Measurements from ENCODE around the gene CYP1A1.

- no peak for TF ChIP-seq CTCF (IDR thresholded peaks at IDR 0.05)
- no peak for TF ChIP-seq POLR2A (IDR thresholded peaks at IDR 0.05)
Observed at GRCh38 chr15:74676801-74677200, 48.5 kb downstream of the CYP1A1 start.

All from adrenal gland (tissue), 5 donors.